Heart left ventricle (tissue), 16 donors: Measurements from ENCODE around the gene TRIM58. TPM values are rescaled to one million over a fixed set of nuclear protein-coding genes. Genes with fewer than 3 reads are reported as not detected.

Source experiments
- ATAC-seq, 4 donors: fragments of 200-7000 bp; cut with Tn5 transposase; one replicate each; pipeline ENCODE4 v1.9.1; 2020 to 2022; ENCODE audit warnings: moderate library complexity in 4 of 4, mild to moderate bottlenecking in 3 of 4, moderate number of reproducible peaks in 1 of 4
- DNase-seq, 5 donors: peaks; one replicate each; pipeline ENCODE4 v3.0.0-alpha.2; 2020
- H3K27ac ChIP-seq, 12 donors: fragments of 200-600 bp; sonication (generic) in 4 of 12; one replicate each; pipeline versions ENCODE4 v1.5.0 to v1.8.0; 2016 to 2022; ENCODE audit warnings: mild to moderate bottlenecking in 2 of 12
- H3K27me3 ChIP-seq, 9 donors: fragments of 200-600 bp; sonication (generic) in 2 of 9; one replicate each; pipeline versions ENCODE4 v1.5.1 to v1.8.0; 2016 to 2022; ENCODE audit warnings: mild to moderate bottlenecking in 3 of 9
- H3K36me3 ChIP-seq, 9 donors: fragments of 200-600 bp; sonication (generic) in 2 of 9; one replicate each; pipeline versions ENCODE4 v1.5.0 to v1.8.0; 2018 to 2022; ENCODE audit warnings: mild to moderate bottlenecking in 2 of 9
- H3K4me1 ChIP-seq, 12 donors: fragments of 200-600 bp; sonication (generic) in 4 of 12; one replicate each; pipeline versions ENCODE4 v1.5.0 to v1.8.0; 2016 to 2022; ENCODE audit warnings: mild to moderate bottlenecking in 3 of 12
- H3K4me3 ChIP-seq, 12 donors: fragments of 200-600 bp; sonication (generic) in 4 of 12; one replicate each; pipeline versions ENCODE4 v1.5.0 to v1.8.0; 2017 to 2022; ENCODE audit warnings: mild to moderate bottlenecking in 9 of 12, moderate library complexity in 4 of 12
- H3K9me3 ChIP-seq, 12 donors: fragments of 200-600 bp; sonication (generic) in 4 of 12; one replicate each; pipeline versions ENCODE4 v1.5.0 to v1.8.0; 2016 to 2022; ENCODE audit warnings: mild to moderate bottlenecking in 1 of 12
- POLR2A ChIP-seq, 2 donors: fragments of 450-650 bp; IDR thresholded peaks; one replicate each; pipeline ENCODE4 v1.6.1; 2017; ENCODE audit warnings: antibody characterized with exemption in 2 of 2, mild to moderate bottlenecking in 2 of 2, moderate library complexity in 2 of 2
- WGBS, 4 donors: extraction: QIAGEN DNeasy Blood & Tissue Kit in 2 of 4; methylation state at CpG; one replicate each; pipeline versions ENCODE4 v1.1.5 to v1.1.7; 2013 to 2018; 5-methylcytosine and 5-hydroxymethylcytosine counted together
- intact Hi-C, 10 donors: fragments of 100-400 bp; cut with DNase I; formaldehyde crosslinking; loops; one replicate each; pipeline versions ENCODE4 v1.11.1 to v1.14.2; 2022
- polyA plus RNA-seq, 2 donors: library from polyadenylated mRNA; stranded (reverse); fragments of 200-250 nt; gene quantifications; one replicate each; pipeline ENCODE4 v1.2.3, GENCODE V29; 2013
- total RNA-seq, 9 donors: library from RNA; depleted of rRNA in 2 of 9; stranded (reverse); fragments of >200 nt in 2 of 9; fragmentation: NEBNext Ultra II Directional in 3 of 9; extraction: Animal tissue kit (Norgen Biotek cat#: 25700) in 3 of 9; gene quantifications; one replicate each; pipeline versions ENCODE4 v1.1.0 to v1.2.4, GENCODE V29; 2016 to 2023
- TF ChIP-seq, protein P1 (sequence below), 12 donors: fragments of 200-600 bp; sonication (generic) in 4 of 12; IDR thresholded peaks; one replicate each; pipeline versions ENCODE4 v1.5.0 to v1.8.0; 2018 to 2022; ENCODE audit warnings: antibody characterized with exemption in 12 of 12, mild to moderate bottlenecking in 5 of 12
- donor health status: ischemic (EF 13 %, LVEDD 7.1; RV severe dilation, severe dysfunction).
- donor health status: healthy with polysubstance abuse.
- donor health status: DM: no; HTN: yes; CAD: no.
- donor health status: DM: no; HTN: no; CAD: no.
- donor health status: ischemic (EF 25% LVEDD 6.9; RV normal size, moderate dysfunction).
- donor health status: ischemic (EF 25% LVEDD 5.7; RV mildly dilated, moderate dysfunction).
- donor health status: healthy.
- donor health status: DM: yes; HTN: yes; CAD: no.
- donor health status: ischemic (EF 35%, LVEDD 5.7; RV mildly dilated, moderate dysfunction).
- donor health status: nonischemic (EF 11% LVEDD 7.7; RV severe dilation, severe dysfunction).
- donor health status: DM: yes; HTN: yes; CAD: no.
- donor health status: PGD.
- donor health status: ischemic (EF 29% LVEDD 5.4; RV normal size, mild dysfunction).
- donor health status: nonischemic (EF 23%, LVEDD 6.1; RV moderate dilation, normal function).

Gene TRIM58
- total and polyA plus RNA-seq, 11 donors, result 0.11 to 9.6 (median 0.27) TPM; not detected in 2

DNA sequence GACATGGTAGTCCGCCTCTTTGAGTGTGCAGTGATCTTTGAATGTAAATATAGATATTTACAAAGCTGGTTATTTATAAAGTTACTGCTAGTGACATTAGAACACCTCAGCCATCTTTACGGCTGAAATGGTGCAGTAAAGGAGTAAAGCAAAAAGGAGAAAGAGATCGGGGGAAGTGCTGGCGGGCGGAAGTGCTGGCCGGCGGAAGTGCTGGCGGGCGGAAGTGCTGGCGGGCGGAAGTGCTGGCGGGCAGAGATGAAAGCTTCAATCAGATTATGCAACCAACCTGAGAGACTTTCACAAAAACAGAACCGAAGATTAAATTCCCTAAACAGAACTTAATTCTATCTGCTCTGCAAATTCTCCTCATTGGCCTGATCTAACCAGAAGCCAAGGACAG is 31.6 kb upstream of the TRIM58 start:
- Histone ChIP-seq H3K36me3 (no peaks in the 10 kb centered on the region), H3K27me3 (no peaks in the 10 kb centered on the region), H3K4me3 (no peak overlapping the region), H3K4me1 (no peaks in the 10 kb centered on the region), H3K9me3 (no peaks in the 10 kb centered on the region), H3K27ac (no peak overlapping the region)
- WGBS, 4 donors, result 74 to 91% (median 84%) methylated on average over 13 of the region's 13 CpGs
- ATAC-seq (no peak), DNase-seq (no peak)
- TF ChIP-seq POLR2A (IDR thresholded peaks at IDR 0.05), result no peak
- TF ChIP-seq, protein P1, sequence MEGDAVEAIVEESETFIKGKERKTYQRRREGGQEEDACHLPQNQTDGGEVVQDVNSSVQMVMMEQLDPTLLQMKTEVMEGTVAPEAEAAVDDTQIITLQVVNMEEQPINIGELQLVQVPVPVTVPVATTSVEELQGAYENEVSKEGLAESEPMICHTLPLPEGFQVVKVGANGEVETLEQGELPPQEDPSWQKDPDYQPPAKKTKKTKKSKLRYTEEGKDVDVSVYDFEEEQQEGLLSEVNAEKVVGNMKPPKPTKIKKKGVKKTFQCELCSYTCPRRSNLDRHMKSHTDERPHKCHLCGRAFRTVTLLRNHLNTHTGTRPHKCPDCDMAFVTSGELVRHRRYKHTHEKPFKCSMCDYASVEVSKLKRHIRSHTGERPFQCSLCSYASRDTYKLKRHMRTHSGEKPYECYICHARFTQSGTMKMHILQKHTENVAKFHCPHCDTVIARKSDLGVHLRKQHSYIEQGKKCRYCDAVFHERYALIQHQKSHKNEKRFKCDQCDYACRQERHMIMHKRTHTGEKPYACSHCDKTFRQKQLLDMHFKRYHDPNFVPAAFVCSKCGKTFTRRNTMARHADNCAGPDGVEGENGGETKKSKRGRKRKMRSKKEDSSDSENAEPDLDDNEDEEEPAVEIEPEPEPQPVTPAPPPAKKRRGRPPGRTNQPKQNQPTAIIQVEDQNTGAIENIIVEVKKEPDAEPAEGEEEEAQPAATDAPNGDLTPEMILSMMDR (IDR thresholded peaks at IDR 0.05), result no peak
- intact Hi-C loops, result no loop called here

DNA sequence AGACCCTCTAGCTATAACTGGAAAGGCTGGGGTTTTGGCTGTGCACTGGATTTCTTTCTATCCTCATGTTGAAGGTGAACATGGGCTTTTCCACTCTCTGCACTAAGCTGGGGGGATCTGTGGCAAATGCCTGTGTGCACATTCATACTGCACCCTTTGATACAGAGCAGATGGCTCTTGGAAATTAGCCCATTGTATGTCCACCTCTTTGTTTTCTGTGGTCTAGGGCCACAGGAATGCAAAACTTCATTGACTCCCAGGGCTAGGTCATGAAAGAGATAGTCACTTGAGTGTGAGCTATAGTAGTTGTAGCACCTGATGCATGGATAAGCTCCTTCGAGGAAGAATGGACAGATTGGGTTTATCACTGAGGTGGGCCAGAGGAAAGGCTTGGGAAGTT is 27.3 kb upstream of the TRIM58 start:
- no peaks in the 10 kb centered on the region for H3K36me3 ChIP-seq
- intact Hi-C loops, result no loop called here
- no peak overlapping the region for H3K4me3 ChIP-seq
- no peak for TF ChIP-seq POLR2A (IDR thresholded peaks at IDR 0.05)
- TF ChIP-seq, protein P1 (IDR thresholded peaks at IDR 0.05), result no peak
- no peak overlapping the region for H3K27ac ChIP-seq
- no peaks in the 10 kb centered on the region for H3K4me1 ChIP-seq
- no peak for ATAC-seq
- WGBS, 4 donors, result 0 to 42% (median 34%) methylated on average over 1 of the region's 1 CpG
- H3K9me3 ChIP-seq, result no peaks in the 10 kb centered on the region
- no peaks in the 10 kb centered on the region for H3K27me3 ChIP-seq
- no peak for DNase-seq

DNA sequence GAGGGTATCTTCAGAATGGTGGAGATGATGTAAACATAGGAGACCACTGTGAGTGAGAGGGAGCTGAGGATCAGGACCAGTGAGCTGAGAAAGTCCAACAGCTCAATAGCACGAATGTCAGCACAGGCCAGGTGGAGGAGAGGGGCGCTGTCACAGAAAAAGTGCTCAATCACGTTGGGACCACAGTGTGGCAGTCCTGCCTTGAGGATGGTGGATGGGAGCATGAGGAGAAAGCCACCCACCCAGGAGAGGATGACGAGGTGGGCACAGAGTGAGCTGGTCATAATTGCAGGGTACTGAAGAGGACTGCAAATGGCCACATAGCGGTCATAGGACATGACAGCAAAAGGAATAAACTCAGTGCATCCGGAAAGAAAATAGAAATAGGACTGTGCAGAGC is 23.4 kb upstream of the TRIM58 start:
- Histone ChIP-seq H3K27me3 (no peaks in the 10 kb centered on the region), H3K4me1 (no peaks in the 10 kb centered on the region), H3K27ac (no peak overlapping the region), H3K9me3 (no peaks in the 10 kb centered on the region), H3K4me3 (no peak overlapping the region), H3K36me3 (no peaks in the 10 kb centered on the region)
- WGBS, 4 donors, result 58 to 68% (median 63%) methylated on average over 6 of the region's 6 CpGs
- intact Hi-C loops, result no loop called here
- ATAC-seq (no peak), DNase-seq (no peak)
- TF ChIP-seq, protein P1 (IDR thresholded peaks at IDR 0.05), result no peak
- TF ChIP-seq POLR2A (IDR thresholded peaks at IDR 0.05), result no peak

DNA sequence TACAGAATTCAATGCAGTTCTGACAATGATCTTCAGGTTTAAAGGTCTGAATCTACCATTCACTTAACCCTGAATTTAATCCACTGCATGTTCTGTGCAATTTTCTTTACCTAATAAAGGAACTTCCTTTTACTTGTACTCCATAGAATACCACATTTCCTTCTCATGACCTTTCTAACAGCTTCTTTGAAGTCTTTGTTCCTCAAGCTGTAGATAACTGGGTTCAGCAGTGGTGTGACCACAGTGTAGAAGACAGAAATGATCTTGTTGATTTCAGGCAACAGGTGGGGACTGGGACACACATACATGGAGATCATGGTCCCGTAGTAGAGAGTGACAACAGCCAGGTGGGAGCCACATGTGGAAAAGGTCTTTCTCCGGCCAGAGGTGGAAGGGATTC is 16.2 kb upstream of the TRIM58 start:
- DNase-seq (no peak), ATAC-seq (no peak)
- TF ChIP-seq, protein P1 (IDR thresholded peaks at IDR 0.05), result no peak
- TF ChIP-seq POLR2A (IDR thresholded peaks at IDR 0.05), result no peak
- Histone ChIP-seq H3K9me3 (no peaks in the 10 kb centered on the region), H3K4me3 (no peak overlapping the region), H3K4me1 (no peaks in the 10 kb centered on the region), H3K36me3 (no peaks in the 10 kb centered on the region), H3K27me3 (no peaks in the 10 kb centered on the region), H3K27ac (no peak overlapping the region)
- 81 to 98% (median 86%) methylated on average over 2 of the region's 2 CpGs for WGBS, 4 donors
- intact Hi-C loops, result no loop called here
